Subcutaneous abdominal adipose tissue (tissue), 5 donors: ENCODE measurements around the gene ZNF205.

Experiments used
- H3K27ac ChIP-seq: one replicate; pipeline ENCODE4 v1.7.0; 2013; ENCODE audit warnings: low read depth, mild to moderate bottlenecking, inconsistent platforms, low read length, moderate library complexity
- H3K27me3 ChIP-seq, 5 donors: one replicate each; pipeline ENCODE4 v1.7.0; 2013; ENCODE audit warnings: low read length in 5 of 5, inconsistent platforms in 1 of 5; ENCODE audit not compliant: control insufficient read depth in 5 of 5, insufficient read depth in 4 of 5
- H3K36me3 ChIP-seq, 5 donors: one replicate each; pipeline ENCODE4 v1.7.0; 2013; ENCODE audit warnings: low read length in 5 of 5; ENCODE audit not compliant: control insufficient read depth in 5 of 5, insufficient read depth in 5 of 5
- H3K4me1 ChIP-seq, 5 donors: one replicate each; pipeline ENCODE4 v1.7.0; 2013; ENCODE audit warnings: low read length in 5 of 5, mild to moderate bottlenecking in 3 of 5, moderate library complexity in 1 of 5; ENCODE audit not compliant: control insufficient read depth in 5 of 5, insufficient read depth in 5 of 5
- H3K4me3 ChIP-seq, 5 donors: one replicate each; pipeline ENCODE4 v1.7.0; 2013; ENCODE audit warnings: low read length in 5 of 5, low read depth in 1 of 5
- H3K9ac ChIP-seq, 5 donors: one replicate each; pipeline ENCODE4 v1.7.0; 2013; ENCODE audit warnings: low read length in 5 of 5, mild to moderate bottlenecking in 4 of 5, moderate library complexity in 3 of 5
- H3K9me3 ChIP-seq, 5 donors: one replicate each; pipeline ENCODE4 v1.7.0; 2013; ENCODE audit warnings: low read length in 5 of 5; ENCODE audit not compliant: control insufficient read depth in 5 of 5
- donor health status: healthy.
- donor health status: healthy.
- donor health status: healthy.
- donor health status: healthy.
- donor health status: healthy.

Gene ZNF205

DNA sequence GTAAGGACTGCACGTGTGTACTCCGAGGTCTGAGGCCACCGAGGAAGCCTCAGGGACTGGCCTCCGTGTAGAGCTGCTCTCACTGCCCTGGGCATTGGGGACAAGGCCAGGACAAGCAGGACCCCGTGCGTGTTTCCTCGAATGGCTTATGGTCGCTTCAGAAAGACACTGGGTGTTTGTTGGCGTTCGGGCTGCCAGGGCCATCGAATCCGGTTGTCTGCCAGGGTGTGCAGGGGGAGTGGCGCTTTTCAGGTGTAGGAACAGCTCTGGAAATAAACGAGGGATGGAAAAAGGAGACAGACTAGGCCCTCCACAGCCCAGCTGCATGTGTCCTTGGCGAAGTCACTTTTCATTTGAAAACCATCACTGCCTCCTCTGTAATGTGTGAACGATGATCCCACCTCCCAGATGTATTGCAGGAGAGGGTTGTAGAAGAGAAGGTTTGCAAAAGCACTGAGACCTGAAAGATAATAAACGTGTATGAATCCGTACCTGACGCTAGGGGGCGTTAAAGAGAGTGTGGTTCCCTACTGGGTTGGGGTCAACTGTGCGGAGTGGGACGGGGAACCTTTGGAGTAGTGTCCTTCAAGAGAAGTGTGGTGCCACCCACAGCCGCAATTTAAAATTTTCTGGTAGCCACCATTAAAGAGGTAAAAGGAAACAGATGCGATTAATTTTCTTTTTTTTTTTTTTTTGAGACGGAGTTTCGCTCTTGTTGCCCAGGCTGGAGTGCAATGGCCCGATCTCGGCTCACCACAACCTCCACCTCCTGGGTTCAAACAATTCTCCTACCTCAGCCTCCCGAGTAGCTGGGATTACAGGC lies 11.2 kb upstream of the ZNF205 start:
- H3K4me1 ChIP-seq, result peaks cover 4 to 42% (median 27%) of the 10 kb centered on the region in 5 donors
- no peaks in the 10 kb centered on the region for H3K27me3 ChIP-seq
- no peaks in the 10 kb centered on the region for H3K36me3 ChIP-seq
- no peak overlapping the region for H3K9ac ChIP-seq
- H3K4me3 ChIP-seq, result peak overlapping the region in 4 of 5 donors; percentile 2 to 51 (median 28)
- no peaks in the 10 kb centered on the region for H3K9me3 ChIP-seq
- H3K27ac ChIP-seq, result peak overlapping the region; percentile 55

DNA sequence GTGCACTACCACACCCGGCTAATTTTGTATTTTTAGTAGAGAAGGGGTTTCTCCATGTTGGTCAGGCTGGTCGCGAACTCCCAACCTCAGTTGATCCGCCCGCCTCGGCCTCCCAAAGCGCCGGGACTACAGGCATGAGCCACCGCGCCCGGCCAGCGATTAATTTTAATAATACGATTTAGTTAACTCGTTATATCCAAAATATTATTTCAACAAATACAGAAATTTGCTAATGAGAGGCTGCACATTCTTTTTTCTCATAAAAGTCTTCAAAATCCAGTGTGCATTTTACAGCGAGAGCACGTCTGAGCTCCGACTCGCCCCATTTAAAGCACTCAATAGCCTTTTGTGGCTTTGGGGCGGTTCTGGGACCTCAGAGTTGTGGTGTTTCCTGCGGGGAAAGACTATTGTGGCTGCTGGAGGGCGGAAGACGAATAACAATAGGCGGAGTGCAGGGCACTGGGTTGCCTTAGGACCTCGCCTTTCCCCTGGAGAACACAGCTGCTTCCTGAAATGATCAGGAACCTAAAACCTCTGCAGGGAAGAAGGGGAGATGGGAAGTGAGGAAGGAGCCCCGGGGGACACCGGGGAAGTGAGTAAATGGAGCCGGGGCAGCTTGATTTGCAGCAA lies 10.4 kb upstream of the ZNF205 start:
- H3K27me3 ChIP-seq, result no peaks in the 10 kb centered on the region
- peak overlapping the region; percentile 55 for H3K27ac ChIP-seq
- peak overlapping the region in 1 of 5 donors; percentile 52 for H3K9ac ChIP-seq
- H3K4me3 ChIP-seq, result peak overlapping the region in 3 of 5 donors; percentile 6 to 44 (median 11)
- peaks cover 4 to 46% (median 32%) of the 10 kb centered on the region in 5 donors for H3K4me1 ChIP-seq
- H3K9me3 ChIP-seq, result no peaks in the 10 kb centered on the region
- no peaks in the 10 kb centered on the region for H3K36me3 ChIP-seq

DNA sequence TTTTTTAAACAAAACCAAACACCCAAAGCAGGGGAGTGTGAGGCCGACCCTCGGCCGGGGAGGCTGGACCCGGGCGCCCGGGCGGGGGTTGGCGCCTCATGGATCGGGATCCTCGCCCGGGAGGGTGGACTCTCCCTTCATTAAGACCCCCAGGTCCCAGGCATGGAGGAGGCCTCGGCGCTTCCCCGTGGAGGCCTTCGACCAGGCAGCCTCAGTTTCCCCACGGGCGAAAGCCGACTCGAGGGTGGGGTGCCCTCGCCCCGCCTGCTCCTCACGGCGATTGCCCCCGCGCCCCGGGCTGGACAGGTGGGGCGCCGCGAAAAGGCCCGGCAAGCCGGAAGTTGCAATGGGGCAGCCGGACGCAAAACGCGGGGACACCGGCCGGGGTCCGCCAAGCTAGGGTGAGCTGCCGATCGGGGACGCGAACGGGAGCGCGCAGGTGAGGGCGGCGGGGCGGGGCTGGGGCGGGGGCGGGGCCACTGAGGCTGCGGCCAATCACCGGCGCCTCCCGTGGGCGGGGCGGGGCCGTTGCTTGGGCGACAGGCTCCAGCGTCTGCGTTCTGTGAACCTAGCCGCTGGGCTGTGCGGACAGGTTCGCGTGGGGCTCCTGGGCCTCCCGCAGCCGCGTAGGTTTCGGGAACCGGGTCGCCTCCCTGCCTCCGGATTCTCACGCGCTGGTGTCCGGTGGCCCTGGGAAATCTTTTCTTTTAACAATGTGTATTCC lies 6.0 kb upstream of the ZNF205 start:
- Histone ChIP-seq H3K27me3 (no peaks in the 10 kb centered on the region), H3K4me3 (peak overlapping the region in 4 of 5 donors; percentile 64 to 72 (median 67)), H3K9me3 (no peaks in the 10 kb centered on the region), H3K4me1 (peaks cover 0 to 32% (median 20%) of the 10 kb centered on the region in 5 donors), H3K36me3 (no peaks in the 10 kb centered on the region), H3K9ac (peak overlapping the region in 4 of 5 donors; percentile 64 to 85 (median 72)), H3K27ac (peak overlapping the region; percentile 72)

DNA sequence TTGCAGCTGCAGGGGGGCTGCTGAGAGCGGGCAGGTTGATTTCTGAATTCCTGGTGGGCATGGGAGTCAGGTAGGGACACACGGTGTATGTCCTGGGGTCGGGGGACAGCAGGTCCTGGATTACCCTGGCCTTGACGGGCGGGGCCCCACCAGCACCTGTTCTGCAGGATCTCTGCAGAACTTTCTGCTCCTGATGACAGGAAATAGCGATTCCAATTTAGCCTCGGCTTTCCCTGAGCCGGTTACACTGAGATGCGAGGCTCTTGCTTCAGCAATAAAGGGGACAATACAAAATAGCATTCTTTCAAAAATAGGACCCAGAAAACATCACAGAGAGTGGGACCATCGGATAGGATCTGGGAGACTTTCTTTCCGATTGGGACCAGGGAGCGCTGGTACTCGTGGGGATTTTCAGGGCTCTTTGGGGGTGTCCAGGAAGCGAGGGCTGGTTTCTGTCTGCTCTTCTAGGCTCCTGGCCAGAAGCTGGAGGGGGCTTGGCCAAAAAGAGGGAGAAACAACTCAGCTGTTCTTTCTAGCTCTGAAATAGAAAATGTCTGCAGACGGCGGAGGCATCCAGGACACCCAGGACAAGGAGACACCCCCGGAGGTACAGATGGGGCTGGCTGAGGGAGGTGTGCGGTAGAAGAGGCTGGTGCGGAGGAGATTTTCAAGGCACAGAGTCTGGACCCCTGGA lies 642 bp downstream of the ZNF205 start:
- Histone ChIP-seq H3K9ac (peak overlapping the region; percentile 73 to 90 (median 80)), H3K4me3 (peak overlapping the region; percentile 75 to 96 (median 85)), H3K9me3 (no peaks in the 10 kb centered on the region), H3K36me3 (peaks cover 0 to 25% (median 20%) of the 10 kb centered on the region in 5 donors), H3K4me1 (peaks cover 8 to 28% (median 27%) of the 10 kb centered on the region in 5 donors), H3K27ac (peak overlapping the region; percentile 37), H3K27me3 (no peaks in the 10 kb centered on the region)

DNA sequence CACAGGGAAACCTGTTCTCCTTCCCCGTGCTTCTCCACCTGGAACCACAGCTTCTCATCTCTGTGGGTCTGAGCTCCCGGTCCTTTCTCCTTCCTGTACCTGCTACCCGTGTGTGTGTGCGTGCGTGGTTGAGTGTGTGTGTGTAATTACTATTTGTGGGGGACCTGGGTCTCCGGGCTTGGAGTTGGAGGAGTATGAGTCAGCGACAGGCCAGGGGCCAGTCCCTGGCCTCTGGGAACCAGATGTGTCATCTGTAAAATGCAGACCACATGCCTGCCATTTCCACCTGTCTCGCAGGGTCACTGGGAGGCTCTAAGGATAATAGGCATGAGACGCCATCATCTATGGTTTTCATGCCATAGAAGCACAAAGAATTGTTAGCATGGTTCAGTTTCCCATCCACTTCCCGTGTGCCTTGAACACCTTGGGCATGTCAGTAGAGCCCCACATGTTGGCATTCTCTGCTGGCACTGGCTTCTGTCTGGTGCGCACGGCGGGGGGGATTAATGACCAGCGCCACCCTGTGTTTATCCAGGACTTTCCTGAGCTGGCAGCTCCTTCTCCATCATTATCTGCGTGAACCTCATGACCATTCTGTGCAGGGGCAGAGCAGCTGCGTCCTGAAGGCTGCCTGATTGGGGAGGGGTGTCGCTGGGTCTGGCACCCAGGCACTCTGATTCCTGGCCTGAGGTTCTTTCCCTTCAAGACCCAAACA lies 1.5 kb downstream of the ZNF205 start:
- no peaks in the 10 kb centered on the region for H3K27me3 ChIP-seq
- H3K9me3 ChIP-seq, result no peaks in the 10 kb centered on the region
- peaks cover 0 to 34% (median 29%) of the 10 kb centered on the region in 5 donors for H3K36me3 ChIP-seq
- peak overlapping the region; percentile 37 for H3K27ac ChIP-seq
- peak overlapping the region; percentile 73 to 90 (median 80) for H3K9ac ChIP-seq
- peak overlapping the region; percentile 75 to 96 (median 85) for H3K4me3 ChIP-seq
- H3K4me1 ChIP-seq, result peaks cover 8 to 28% (median 27%) of the 10 kb centered on the region in 5 donors

DNA sequence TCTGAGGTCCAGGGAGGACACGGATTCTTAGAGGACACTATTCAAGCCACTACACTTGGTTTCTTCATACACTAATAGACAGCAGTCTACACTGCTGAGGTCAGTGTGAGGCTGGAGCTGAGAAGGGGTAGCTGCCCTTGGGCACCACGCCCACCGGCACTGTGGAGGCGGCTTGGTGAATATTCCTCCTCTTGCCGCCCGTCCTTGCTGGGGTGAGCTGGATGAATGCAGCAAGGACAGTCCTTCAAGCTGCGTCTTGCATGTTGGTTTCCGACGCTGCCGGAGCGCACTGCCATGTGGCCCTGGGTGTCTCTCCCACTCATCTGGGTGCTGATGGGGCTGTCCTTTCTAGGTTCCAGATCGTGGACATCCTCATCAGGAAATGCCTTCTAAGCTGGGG lies 2.6 kb downstream of the ZNF205 start:
- no peak overlapping the region for H3K4me3 ChIP-seq
- no peak overlapping the region for H3K9ac ChIP-seq
- H3K27ac ChIP-seq, result no peak overlapping the region
- peaks cover 0 to 45% (median 40%) of the 10 kb centered on the region in 5 donors for H3K36me3 ChIP-seq
- H3K4me1 ChIP-seq, result peaks cover 8 to 28% (median 27%) of the 10 kb centered on the region in 5 donors
- no peaks in the 10 kb centered on the region for H3K27me3 ChIP-seq
- no peaks in the 10 kb centered on the region for H3K9me3 ChIP-seq

DNA sequence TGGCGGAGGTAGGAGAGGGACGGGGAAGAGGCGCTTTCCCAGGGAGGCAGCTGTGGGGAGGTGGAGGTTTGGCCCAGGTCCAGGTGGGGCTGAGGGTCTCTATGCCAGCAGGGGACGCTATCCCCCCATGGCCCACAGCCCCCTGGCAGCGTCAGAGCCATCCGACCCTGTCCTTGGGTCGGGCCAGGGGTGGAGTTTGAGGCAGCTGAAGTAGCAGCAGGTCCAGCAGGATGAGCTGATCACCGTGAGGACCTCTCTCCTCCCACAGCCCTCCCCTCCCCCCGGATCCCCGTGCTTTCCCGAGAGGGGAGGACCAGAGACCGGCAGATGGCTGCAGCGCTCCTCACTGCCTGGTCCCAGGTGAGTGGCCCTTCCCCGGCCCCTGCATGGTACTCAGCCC lies 3.2 kb downstream of the ZNF205 start:
- Histone ChIP-seq H3K4me1 (peaks cover 8 to 28% (median 27%) of the 10 kb centered on the region in 5 donors), H3K9me3 (no peaks in the 10 kb centered on the region), H3K4me3 (no peak overlapping the region), H3K27me3 (no peaks in the 10 kb centered on the region), H3K36me3 (peaks cover 0 to 51% (median 45%) of the 10 kb centered on the region in 5 donors), H3K9ac (no peak overlapping the region), H3K27ac (no peak overlapping the region)

DNA sequence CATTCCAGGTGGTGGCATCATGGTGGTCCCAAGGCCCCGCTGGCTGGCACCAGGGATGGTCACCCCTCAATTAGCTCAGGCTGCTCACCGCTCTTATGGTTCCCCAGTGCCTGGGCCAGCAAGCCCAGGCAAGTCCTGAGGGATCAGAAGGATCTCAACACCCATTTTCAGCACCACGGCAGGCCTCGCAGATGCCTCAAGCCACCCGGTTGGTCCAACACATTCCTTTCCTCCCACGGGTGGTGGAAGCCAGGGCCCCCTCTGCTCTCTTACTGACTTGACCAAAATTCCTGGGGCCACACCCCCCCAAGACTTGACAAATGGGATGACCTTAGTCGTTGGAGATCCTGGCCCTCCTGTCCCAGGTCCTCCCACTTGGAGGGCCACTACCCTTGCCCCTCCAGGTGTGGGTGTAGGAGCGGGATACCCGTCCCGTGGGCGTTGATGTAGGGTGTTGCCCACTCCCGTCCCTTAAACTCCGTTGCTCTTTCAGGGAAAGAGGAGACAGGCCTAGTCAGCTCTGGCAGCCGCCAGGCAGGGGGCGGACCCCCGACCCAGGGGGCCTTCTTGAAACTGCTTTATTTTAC lies 5.9 kb downstream of the ZNF205 start:
- peaks cover 0 to 2% (median 0%) of the 10 kb centered on the region in 5 donors for H3K27me3 ChIP-seq
- peaks cover 8 to 12% (median 12%) of the 10 kb centered on the region in 5 donors for H3K4me1 ChIP-seq
- peaks cover 0 to 55% (median 48%) of the 10 kb centered on the region in 5 donors for H3K36me3 ChIP-seq
- no peaks in the 10 kb centered on the region for H3K9me3 ChIP-seq
- no peak overlapping the region for H3K27ac ChIP-seq
- H3K4me3 ChIP-seq, result no peak overlapping the region
- no peak overlapping the region for H3K9ac ChIP-seq

DNA sequence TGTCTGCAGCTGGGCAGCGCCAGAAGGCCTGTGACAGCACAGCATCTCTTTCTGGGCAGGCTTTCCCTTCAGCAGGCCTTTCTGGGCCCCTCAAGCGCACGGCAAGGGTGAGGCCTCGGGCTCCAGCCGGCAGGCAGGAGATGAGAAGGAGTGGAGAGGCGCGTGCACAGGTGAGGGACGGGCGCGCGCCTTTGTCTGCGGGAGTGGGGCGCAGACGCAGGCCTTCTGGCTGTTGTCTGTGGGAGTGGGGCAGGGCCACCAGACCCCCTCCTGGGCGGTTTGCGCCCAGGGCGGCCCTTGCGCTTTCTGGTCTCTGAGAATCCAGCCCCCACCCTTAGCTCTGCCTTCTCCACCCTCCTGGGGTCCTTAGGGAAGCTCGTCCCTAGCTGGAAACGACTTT lies 6.5 kb downstream of the ZNF205 start:
- H3K4me3 ChIP-seq, result no peak overlapping the region
- H3K9me3 ChIP-seq, result no peaks in the 10 kb centered on the region
- peaks cover 2 to 12% (median 11%) of the 10 kb centered on the region in 5 donors for H3K4me1 ChIP-seq
- peaks cover 0 to 2% (median 0%) of the 10 kb centered on the region in 5 donors for H3K27me3 ChIP-seq
- H3K27ac ChIP-seq, result no peak overlapping the region
- no peak overlapping the region for H3K9ac ChIP-seq
- H3K36me3 ChIP-seq, result peaks cover 0 to 55% (median 48%) of the 10 kb centered on the region in 5 donors
